ENCODE data around the gene EIF3L. TPM values are rescaled to one million over a fixed set of nuclear protein-coding genes. Genes with fewer than 3 reads are reported as not detected.

Gene EIF3L
- polyA plus RNA-seq, 3 donors = 209 to 503 (median 246) TPM

GRCh38 chr22:37816543-37817180, 32.6 kb upstream of the EIF3L start:
- Mint-ChIP-seq H3K36me3 (no peaks in the 10 kb centered on the region), H3K27me3 (ENCODE audit: low read depth in 3 of 3) (peaks cover 30 to 36% (median 34%) of the 10 kb centered on the region in 3 donors), H3K4me1 (peaks cover 17% of the 10 kb centered on the region), H3K9me3 (peaks cover 0 to 7% (median 0%) of the 10 kb centered on the region in 7 donors), H3K4me3 (no peak overlapping the region), H3K27ac (no peak overlapping the region)
- Histone ChIP-seq H3K79me2 (ENCODE audit: insufficient read depth, low read length) (no peaks in the 10 kb centered on the region), H4K20me1 (ENCODE audit: insufficient read depth, low read length) (no peaks in the 10 kb centered on the region), H3K4me1 (ENCODE audit: control insufficient read depth in 1 of 2, insufficient read depth in 2 of 2, low read length in 2 of 2) (peaks cover 16 to 20% of the 10 kb centered on the region in 2 donors), H3K27ac (ENCODE audit: low read depth in 1 of 2, low read length in 2 of 2) (no peak overlapping the region), H3K27me3 (ENCODE audit: control insufficient read depth in 2 of 2, insufficient read depth in 2 of 2, low read length in 2 of 2) (peaks cover 7 to 27% of the 10 kb centered on the region in 2 donors), H2AFZ (ENCODE audit: insufficient read depth, low read depth, low read length, poor library complexity, severe bottlenecking) (no peak overlapping the region), H3K36me3 (replicated peaks in 1 of 2; ENCODE audit: control insufficient read depth in 1 of 2, insufficient read depth in 2 of 2, low read length in 2 of 2) (no peaks in the 10 kb centered on the region), H3K4me3 (replicated peaks in 1 of 3; ENCODE audit: low read depth in 2 of 3, low read length in 3 of 3) (no peak overlapping the region), H3K9me3 (replicated peaks in 1 of 2; ENCODE audit: control insufficient read depth in 1 of 2, insufficient read depth in 1 of 2, low read length in 2 of 2) (no peaks in the 10 kb centered on the region), H3K4me2 (replicated peaks; ENCODE audit: extremely low read depth, low read length, poor library complexity, severe bottlenecking) (no peak overlapping the region), H3K9ac (ENCODE audit: insufficient read depth, low read length, poor library complexity, severe bottlenecking) (no peak overlapping the region)
- 97% methylated on average over 15 of the region's 23 CpGs for WGBS (ENCODE audit: insufficient coverage)
- intact Hi-C loops (cut with micrococcal nuclease) = loop anchor here (1.0 to 10.0 kb wide), 4 partner anchors 47 to 151 kb away; no protein-coding TSS in a partner anchor
- DNase-seq = no peak
- no peak for TF ChIP-seq CTCF (IDR thresholded peaks at IDR 0.05)

DNA sequence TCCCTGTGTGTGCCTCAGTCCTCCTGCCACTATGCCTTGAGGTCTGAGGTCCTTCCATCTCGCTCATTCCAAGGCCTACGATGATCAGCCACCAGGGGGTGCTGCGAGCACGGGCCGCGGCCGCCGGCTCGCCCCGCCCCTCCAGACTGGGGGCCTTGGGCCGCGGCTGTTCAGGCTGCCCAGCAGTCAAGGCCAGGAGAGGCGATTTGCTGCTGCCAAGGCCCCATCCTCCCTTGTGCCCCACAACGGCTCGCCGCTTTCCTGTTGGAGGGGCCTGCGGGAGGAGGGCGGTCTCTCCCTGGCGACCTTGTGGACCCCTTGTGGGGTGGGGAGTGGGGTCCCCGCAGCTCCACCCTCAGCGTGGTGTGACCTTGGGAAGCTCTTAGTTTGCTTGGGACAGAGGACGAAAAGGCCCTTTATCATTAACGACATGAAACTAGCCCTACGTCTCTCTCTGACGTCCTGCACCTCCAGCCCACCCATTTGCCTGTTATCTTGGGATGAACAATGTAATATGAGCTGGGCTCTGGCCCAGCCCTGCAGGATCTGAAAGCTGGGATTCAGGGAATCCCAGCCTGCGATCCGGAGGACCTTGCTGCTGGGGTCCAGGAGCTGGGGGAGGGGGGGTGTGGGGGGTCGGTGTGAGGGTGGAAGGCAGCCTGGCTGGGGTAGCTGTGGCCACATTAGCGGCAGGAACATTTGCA, 31.4 kb upstream of the EIF3L start:
- H3K9me3 Mint-ChIP-seq = peaks cover 0 to 7% (median 0%) of the 10 kb centered on the region in 7 donors
- H3K36me3 Mint-ChIP-seq = no peaks in the 10 kb centered on the region
- Histone ChIP-seq H3K27ac (ENCODE audit: low read depth in 1 of 2, low read length in 2 of 2) (no peak overlapping the region), H3K79me2 (ENCODE audit: insufficient read depth, low read length) (no peaks in the 10 kb centered on the region), H4K20me1 (ENCODE audit: insufficient read depth, low read length) (no peaks in the 10 kb centered on the region), H3K27me3 (ENCODE audit: control insufficient read depth in 2 of 2, insufficient read depth in 2 of 2, low read length in 2 of 2) (peaks cover 7 to 28% of the 10 kb centered on the region in 2 donors), H3K4me1 (ENCODE audit: control insufficient read depth in 1 of 2, insufficient read depth in 2 of 2, low read length in 2 of 2) (peaks cover 16 to 20% of the 10 kb centered on the region in 2 donors), H3K4me2 (replicated peaks; ENCODE audit: extremely low read depth, low read length, poor library complexity, severe bottlenecking) (peak overlapping the region; percentile 85), H3K36me3 (replicated peaks in 1 of 2; ENCODE audit: control insufficient read depth in 1 of 2, insufficient read depth in 2 of 2, low read length in 2 of 2) (no peaks in the 10 kb centered on the region), H3K4me3 (replicated peaks in 1 of 3; ENCODE audit: low read depth in 2 of 3, low read length in 3 of 3) (peak overlapping the region; percentile 3 to 72 (median 10)), H3K9ac (ENCODE audit: insufficient read depth, low read length, poor library complexity, severe bottlenecking) (peak overlapping the region; percentile 57), H2AFZ (ENCODE audit: insufficient read depth, low read depth, low read length, poor library complexity, severe bottlenecking) (peak overlapping the region; percentile 84), H3K9me3 (replicated peaks in 1 of 2; ENCODE audit: control insufficient read depth in 1 of 2, insufficient read depth in 1 of 2, low read length in 2 of 2) (no peaks in the 10 kb centered on the region)
- H3K27ac Mint-ChIP-seq = no peak overlapping the region
- 6% methylated on average over 16 of the region's 29 CpGs for WGBS (ENCODE audit: insufficient coverage)
- peaks cover 20% of the 10 kb centered on the region for H3K4me1 Mint-ChIP-seq
- intact Hi-C loops (cut with micrococcal nuclease) = loop anchor here (1.0 to 10.0 kb wide), 4 partner anchors 45 to 149 kb away; no protein-coding TSS in a partner anchor
- peaks cover 32 to 36% (median 34%) of the 10 kb centered on the region in 3 donors for H3K27me3 Mint-ChIP-seq (ENCODE audit: low read depth in 3 of 3)
- DNase-seq = peak; percentile 68 to 74 (median 70)
- peak; percentile 93 for TF ChIP-seq CTCF (IDR thresholded peaks at IDR 0.05)
- peak overlapping the region; percentile 55 to 89 for H3K4me3 Mint-ChIP-seq
